H9 (cell line): ENCODE measurements around the gene ITM2B. TPM values are rescaled to one million over a fixed set of nuclear protein-coding genes. Genes with fewer than 3 reads are reported as not detected.

Source experiments
- DNase-seq: peaks from one replicate; pipeline ENCODE4 v3.0.0-alpha.2; 2017
- H2AFZ ChIP-seq: one replicate; pipeline ENCODE4 v1.6.1; 2013; ENCODE audit warnings: mild to moderate bottlenecking, low read length, control low read depth, moderate library complexity
- H2AK5ac ChIP-seq: 2 replicates; pipeline ENCODE4 v1.6.1; 2013; ENCODE audit warnings: low read length, control low read depth, mixed read lengths; ENCODE audit not compliant: insufficient read length
- H2BK120ac ChIP-seq: one replicate; pipeline ENCODE4 v1.6.1; 2013; ENCODE audit warnings: low read depth, mild to moderate bottlenecking, low read length, control low read depth, inconsistent platforms; ENCODE audit not compliant: poor library complexity, severe bottlenecking
- H2BK12ac ChIP-seq: 2 replicates; pipeline ENCODE4 v1.6.1; 2013; ENCODE audit warnings: low read length, control low read depth, mixed read lengths, low read depth; ENCODE audit not compliant: insufficient read length
- H2BK15ac ChIP-seq: 2 replicates; pipeline ENCODE4 v1.6.1; 2013; ENCODE audit warnings: low read depth, low read length, control low read depth
- H2BK20ac ChIP-seq: one replicate; pipeline ENCODE4 v1.6.1; 2013; ENCODE audit warnings: low read depth, mild to moderate bottlenecking, low read length, control low read depth, inconsistent platforms; ENCODE audit not compliant: poor library complexity, severe bottlenecking
- H2BK5ac ChIP-seq: 2 replicates; pipeline ENCODE4 v1.6.1; 2013; ENCODE audit warnings: low read length, control low read depth, mixed read lengths; ENCODE audit not compliant: insufficient read length
- H3K14ac ChIP-seq: 2 replicates; pipeline ENCODE4 v1.6.1; 2013; ENCODE audit warnings: low read length, control low read depth; ENCODE audit not compliant: insufficient read depth
- H3K18ac ChIP-seq: 2 replicates; pipeline ENCODE4 v1.6.1; 2013; ENCODE audit warnings: low read depth, mild to moderate bottlenecking, mixed read lengths, low read length, control low read depth; ENCODE audit not compliant: insufficient read length
- H3K23ac ChIP-seq: 2 replicates; pipeline ENCODE4 v1.6.1; 2013; ENCODE audit warnings: low read length, control low read depth, mixed read lengths, low read depth; ENCODE audit not compliant: insufficient read length
- H3K23me2 ChIP-seq: 2 replicates; pipeline ENCODE4 v1.6.1; 2013; ENCODE audit warnings: low read depth, mild to moderate bottlenecking, mixed read lengths, low read length, control low read depth; ENCODE audit not compliant: insufficient read length, poor library complexity, severe bottlenecking
- H3K27ac ChIP-seq: 2 replicates; pipeline ENCODE4 v1.5.1; 2013; ENCODE audit warnings: low read length, control low read depth, mixed read lengths, low read depth; ENCODE audit not compliant: insufficient read length
- H3K27me3 ChIP-seq: 2 replicates; pipeline ENCODE4 v1.6.1; 2013; ENCODE audit warnings: low read length, control low read depth, inconsistent platforms; ENCODE audit not compliant: insufficient read depth
- H3K4ac ChIP-seq: 2 replicates; pipeline ENCODE4 v1.6.1; 2013; ENCODE audit warnings: low read depth, mild to moderate bottlenecking, control low read depth, inconsistent platforms, low read length, moderate library complexity
- H3K4me1 ChIP-seq: 2 replicates; pipeline ENCODE4 v1.6.1; 2013; ENCODE audit warnings: low read length, control low read depth, inconsistent platforms; ENCODE audit not compliant: insufficient read depth
- H3K4me2 ChIP-seq: 2 replicates; pipeline ENCODE4 v1.6.1; 2013; ENCODE audit warnings: low read length, control low read depth, mixed read lengths; ENCODE audit not compliant: insufficient read length, insufficient read depth
- H3K56ac ChIP-seq: 2 replicates; pipeline ENCODE4 v1.6.1; 2013; ENCODE audit warnings: low read depth, mild to moderate bottlenecking, mixed read lengths, low read length, control low read depth; ENCODE audit not compliant: insufficient read length
- H3K79me1 ChIP-seq: 2 replicates; pipeline ENCODE4 v1.6.1; 2013; ENCODE audit warnings: low read depth, mild to moderate bottlenecking, moderate library complexity, low read length, control low read depth, inconsistent platforms; ENCODE audit not compliant: insufficient read depth, poor library complexity, severe bottlenecking
- H3K79me2 ChIP-seq: 2 replicates; pipeline ENCODE4 v1.6.1; 2013; ENCODE audit warnings: low read length, control low read depth, inconsistent platforms; ENCODE audit not compliant: insufficient read depth
- H3K9ac ChIP-seq: 2 replicates; pipeline ENCODE4 v1.6.1; 2013; ENCODE audit warnings: low read length, control low read depth, mixed read lengths; ENCODE audit not compliant: insufficient read length; ENCODE audit errors: extremely low read depth
- H3K9me3 ChIP-seq: one replicate; pipeline ENCODE4 v1.6.1; 2013; ENCODE audit warnings: low read depth, low read length, inconsistent platforms; ENCODE audit not compliant: control insufficient read depth
- H3T11ph ChIP-seq: one replicate; pipeline ENCODE4 v1.6.1; 2013; ENCODE audit warnings: mild to moderate bottlenecking, low read length, control low read depth, inconsistent platforms
- H4K20me1 ChIP-seq: one replicate; pipeline ENCODE4 v1.6.1; 2013; ENCODE audit not compliant: control insufficient read depth, insufficient read length, insufficient read depth
- H4K5ac ChIP-seq: 2 replicates; pipeline ENCODE4 v1.6.1; 2013; ENCODE audit warnings: low read depth, mild to moderate bottlenecking, mixed read lengths, low read length, control low read depth; ENCODE audit not compliant: insufficient read length
- H4K8ac ChIP-seq: replicated peaks from 2 replicates; pipeline ENCODE4 v1.6.1; 2013; ENCODE audit warnings: low read length, control low read depth, mixed read lengths, low read depth; ENCODE audit not compliant: insufficient read length
- H4K91ac ChIP-seq: 2 replicates; pipeline ENCODE4 v1.6.1; 2013; ENCODE audit warnings: low read depth, mild to moderate bottlenecking, moderate library complexity, mixed read lengths, low read length, control low read depth; ENCODE audit not compliant: insufficient read length
- H3K27ac Mint-ChIP-seq, 3 experiments: 2 replicates in 2 of 3; 3 replicates in 1 of 3; pipeline ENCODE4 v1.8.0; 2020 to 2021; ENCODE audit warnings: mixed read lengths in 3 of 3, mild to moderate bottlenecking in 1 of 3, moderate library complexity in 1 of 3
- H3K27me3 Mint-ChIP-seq: 2 replicates; pipeline ENCODE4 v1.8.0; 2021; ENCODE audit warnings: low read depth, mild to moderate bottlenecking, moderate library complexity, mixed read lengths
- H3K36me3 Mint-ChIP-seq, 3 experiments: 2 replicates in 2 of 3; 3 replicates in 1 of 3; pipeline ENCODE4 v1.8.0; 2020 to 2021; ENCODE audit warnings: low read depth in 3 of 3, mixed read lengths in 3 of 3; ENCODE audit not compliant: insufficient read depth in 1 of 3
- H3K4me1 Mint-ChIP-seq, 2 experiments: 2 replicates each; pipeline ENCODE4 v1.8.0; 2020; ENCODE audit warnings: mixed read lengths in 2 of 2
- H3K4me3 Mint-ChIP-seq, 2 experiments: 2 replicates in 1 of 2; 3 replicates in 1 of 2; pipeline ENCODE4 v1.8.0; 2020 to 2021; ENCODE audit warnings: mild to moderate bottlenecking in 2 of 2, mixed read lengths in 2 of 2, moderate library complexity in 1 of 2
- H3K9me3 Mint-ChIP-seq, 2 experiments: 2 replicates in 1 of 2; 3 replicates in 1 of 2; pipeline ENCODE4 v1.8.0; 2020; ENCODE audit warnings: mild to moderate bottlenecking in 2 of 2, mixed read lengths in 2 of 2, moderate library complexity in 1 of 2
- CTCF ChIP-seq: fragments of 200-600 bp; sonication (generic); conservative IDR thresholded peaks from 3 replicates; pipeline ENCODE4 v1.8.0; 2021; ENCODE audit warnings: antibody characterized with exemption, mild to moderate bottlenecking
- WGBS: extraction: QIAGEN DNeasy Blood & Tissue Kit; methylation state at CpG from one replicate; pipeline ENCODE4 v1.1.7; 2013; ENCODE audit warnings: missing lambda C conversion rate, low lambda C conversion rate, mixed read lengths; ENCODE audit not compliant: insufficient read length; ENCODE audit errors: extremely low coverage; 5-methylcytosine and 5-hydroxymethylcytosine counted together
- total RNA-seq: library from RNA; stranded (reverse); gene quantifications from 2 replicates; pipeline ENCODE4 v1.2.1, GENCODE V29; 2021

Gene ITM2B
- total RNA-seq, 1 experiment from 2014 or later = 175 TPM

GRCh38 chr13:48311223-48311622, 78.2 kb downstream of the ITM2B start:
- Mint-ChIP-seq H3K36me3 (peaks cover 4 to 16% (median 14%) of the 10 kb centered on the region in 3 experiments; a peak in 5 of 7 replicates), H3K27ac (no peak overlapping the region), H3K9me3 (peaks cover 3 to 12% of the 10 kb centered on the region in 2 experiments; a peak in 4 of 5 replicates), H3K4me3 (no peak overlapping the region), H3K4me1 (peaks cover 0 to 4% of the 10 kb centered on the region in 2 experiments; a peak in 1 of 4 replicates), H3K27me3 (no peaks in the 10 kb centered on the region)
- H3K27me3 ChIP-seq = no peaks in the 10 kb centered on the region
- H3K79me1 ChIP-seq = no peaks in the 10 kb centered on the region
- H3T11ph ChIP-seq = no peak overlapping the region
- WGBS = no CpG with 5 or more reads among the region's 1 CpG
- no peaks in the 10 kb centered on the region for H3K4me1 ChIP-seq
- no peak overlapping the region for H2AK5ac ChIP-seq
- H4K20me1 ChIP-seq = no peaks in the 10 kb centered on the region
- no peak overlapping the region for H4K5ac ChIP-seq
- no peak overlapping the region for H2BK15ac ChIP-seq
- no peak overlapping the region for H3K14ac ChIP-seq
- no peak overlapping the region for H3K18ac ChIP-seq
- H2AFZ ChIP-seq = no peak overlapping the region
- H3K56ac ChIP-seq = no peak overlapping the region
- H2BK120ac ChIP-seq = no peak overlapping the region
- no peak overlapping the region for H3K23ac ChIP-seq
- H4K91ac ChIP-seq = no peak overlapping the region
- no peak overlapping the region for H3K4me2 ChIP-seq
- H3K79me2 ChIP-seq = no peaks in the 10 kb centered on the region
- H2BK20ac ChIP-seq = no peak overlapping the region
- H4K8ac ChIP-seq = no peak overlapping the region
- no peaks in the 10 kb centered on the region for H3K9me3 ChIP-seq
- DNase-seq = no peak
- H3K27ac ChIP-seq = no peak overlapping the region
- H2BK12ac ChIP-seq = no peak overlapping the region
- H3K23me2 ChIP-seq = no peaks in the 10 kb centered on the region
- no peak overlapping the region for H3K4ac ChIP-seq
- no peak overlapping the region for H3K9ac ChIP-seq
- no peak for TF ChIP-seq CTCF
- H2BK5ac ChIP-seq = no peak overlapping the region
